B cell (primary cell): ENCODE data around the gene PPM1N. TPM values are rescaled to one million over a fixed set of nuclear protein-coding genes. Genes with fewer than 3 reads are reported as not detected.

ENCODE experiments used
- ATAC-seq: fragments of 200-7000 bp; cut with Tn5 transposase; one replicate; pipeline ENCODE4 v1.10.0; 2021; ENCODE audit warnings: low read depth, mild to moderate bottlenecking, moderate number of reproducible peaks, moderate library complexity
- CTCF ChIA-PET: fragments of 350-600 bp; sonication (Branson Sonifier 250); formaldehyde crosslinking; loops from one replicate; lab custom pipeline; 2021; ENCODE audit warnings: antibody characterized with exemption, inconsistent platforms; lab: Charles Lee
- POLR2A ChIA-PET: fragments of 350-600 bp; sonication (Branson Sonifier 250); formaldehyde crosslinking; loops from one replicate; lab custom pipeline; 2021; ENCODE audit warnings: antibody characterized with exemption; lab: Charles Lee
- DNase-seq: peaks from one replicate; pipeline ENCODE4 v3.0.0; 2013
- H2AFZ ChIP-seq: 2 replicates; pipeline ENCODE4 v1.6.1; 2012; ENCODE audit warnings: mild to moderate bottlenecking, low read depth, low read length; ENCODE audit not compliant: insufficient read depth, poor library complexity, severe bottlenecking
- H3K27ac ChIP-seq, 2 donors: 1 replicate in 1 of 2; 2 replicates in 1 of 2; pipeline ENCODE4 v1.5.1; 2012 to 2013; ENCODE audit warnings: low read length in 2 of 2, mild to moderate bottlenecking in 2 of 2, moderate library complexity in 1 of 2
- H3K27me3 ChIP-seq, 4 experiments: fragments of 200-600 bp in 1 of 4; sonication (generic) in 1 of 4; replicated peaks in 1 of 4; 1 replicate in 2 of 4; 2 replicates in 2 of 4; pipeline versions ENCODE4 v1.6.1 to v1.7.0; 2013 to 2016; ENCODE audit warnings: low read length in 3 of 4, mild to moderate bottlenecking in 2 of 4, mixed read lengths in 1 of 4, moderate library complexity in 1 of 4; ENCODE audit not compliant: insufficient read depth in 4 of 4, control insufficient read depth in 3 of 4; ENCODE audit errors: control extremely low read depth in 1 of 4
- H3K36me3 ChIP-seq, 2 experiments: replicated peaks in 1 of 2; 1 replicate in 1 of 2; 2 replicates in 1 of 2; pipeline versions ENCODE4 v1.6.1 to v1.7.1; 2013; ENCODE audit warnings: low read length in 1 of 2; ENCODE audit not compliant: insufficient read depth in 2 of 2, control insufficient read depth in 1 of 2; ENCODE audit errors: control extremely low read depth in 1 of 2, extremely low read depth in 1 of 2
- H3K4me1 ChIP-seq, 2 donors: fragments of 200-600 bp in 1 of 2; sonication (generic) in 1 of 2; 1 replicate in 1 of 2; 2 replicates in 1 of 2; pipeline versions ENCODE4 v1.5.1 to v1.6.1; 2013 to 2017; ENCODE audit warnings: low read length in 2 of 2; ENCODE audit not compliant: control insufficient read depth in 2 of 2, insufficient read depth in 2 of 2
- H3K4me2 ChIP-seq: replicated peaks from 2 replicates; pipeline ENCODE3; 2012; ENCODE audit warnings: mild to moderate bottlenecking, low read depth, low read length; ENCODE audit not compliant: poor library complexity, severe bottlenecking
- H3K4me3 ChIP-seq, 5 experiments: fragments of 200-600 bp in 1 of 5; sonication (generic) in 1 of 5; 1 replicate in 3 of 5; 2 replicates in 2 of 5; pipeline versions ENCODE4 v1.5.1 to v1.7.0; 2011 to 2016; ENCODE audit warnings: low read length in 4 of 5, mild to moderate bottlenecking in 4 of 5, low read depth in 2 of 5, control low read depth in 1 of 5, moderate library complexity in 1 of 5; ENCODE audit not compliant: insufficient read depth in 1 of 5; ENCODE audit errors: control extremely low read depth in 1 of 5, extremely low read depth in 1 of 5
- H3K79me2 ChIP-seq: fragments of 200-600 bp; sonication (generic); one replicate; pipeline ENCODE4 v1.6.0; 2016; ENCODE audit warnings: low read length; ENCODE audit not compliant: control insufficient read depth, insufficient read depth
- H3K9ac ChIP-seq: fragments of 200-600 bp; sonication (generic); 2 replicates; pipeline ENCODE4 v1.6.1; 2017; ENCODE audit warnings: mild to moderate bottlenecking, low read length, moderate library complexity
- H3K9me3 ChIP-seq, 3 donors: one replicate each; pipeline versions ENCODE4 v1.6.1 to v1.7.1; 2013; ENCODE audit warnings: low read length in 2 of 3; ENCODE audit not compliant: control insufficient read depth in 2 of 3, insufficient read depth in 1 of 3; ENCODE audit errors: control extremely low read depth in 1 of 3
- H4K20me1 ChIP-seq: 2 replicates; pipeline ENCODE4 v1.6.0; 2012; ENCODE audit warnings: mild to moderate bottlenecking, low read length; ENCODE audit not compliant: insufficient read depth, control insufficient read depth, poor library complexity, severe bottlenecking
- H3K27ac Mint-ChIP-seq: one replicate; pipeline ENCODE4 v1.8.0; 2021; ENCODE audit warnings: mixed read lengths
- H3K27me3 Mint-ChIP-seq: one replicate; pipeline ENCODE4 v1.8.0; 2021; ENCODE audit warnings: mixed read lengths
- H3K4me1 Mint-ChIP-seq: one replicate; pipeline ENCODE4 v1.8.0; 2021; ENCODE audit warnings: mixed read lengths
- H3K4me3 Mint-ChIP-seq: one replicate; pipeline ENCODE4 v1.8.0; 2021; ENCODE audit warnings: mixed read lengths
- H3K9me3 Mint-ChIP-seq: one replicate; pipeline ENCODE4 v1.8.0; 2022; ENCODE audit warnings: mixed read lengths; ENCODE audit not compliant: insufficient read depth
- EZH2 ChIP-seq: IDR thresholded peaks from 2 replicates; pipeline ENCODE4 v1.6.1; 2012; ENCODE audit warnings: borderline replicate concordance, low read depth, mild to moderate bottlenecking, moderate library complexity, low read length; ENCODE audit not compliant: insufficient read depth, poor library complexity, severe bottlenecking
- WGBS: methylation state at CpG from one replicate; pipeline ENCODE4 v1.1.5; 2013; ENCODE audit warnings: missing lambda C conversion rate; ENCODE audit not compliant: insufficient coverage; 5-methylcytosine and 5-hydroxymethylcytosine counted together
- intact Hi-C: fragments of 100-400 bp; cut with micrococcal nuclease; formaldehyde crosslinking; loops from one replicate; pipeline ENCODE4 v1.10.0; 2022
- polyA plus RNA-seq: library from polyadenylated mRNA; depleted of rRNA; stranded (reverse); fragments of >200 nt; gene quantifications from 2 replicates; pipeline ENCODE4 v1.2.3, GENCODE V29; 2012
- total RNA-seq, 2 donors: library from RNA; stranded (reverse); fragments of 120-200 nt in 1 of 2; gene quantifications; 1 replicate in 1 of 2; 2 replicates in 1 of 2; pipeline versions ENCODE4 v1.2.3 to v1.2.4, GENCODE V29; 2013 to 2022
- TF ChIP-seq, protein P1 (sequence below): fragments of 200-600 bp; IDR thresholded peaks from one replicate; pipeline ENCODE4 v1.8.0; 2022; ENCODE audit warnings: antibody characterized with exemption, mild to moderate bottlenecking

PPM1N gene
- total and polyA plus RNA-seq, 2 donors (not counting 1 experiment from before 2014, with no cell fraction given), result 2.6 to 6.5 TPM

DNA sequence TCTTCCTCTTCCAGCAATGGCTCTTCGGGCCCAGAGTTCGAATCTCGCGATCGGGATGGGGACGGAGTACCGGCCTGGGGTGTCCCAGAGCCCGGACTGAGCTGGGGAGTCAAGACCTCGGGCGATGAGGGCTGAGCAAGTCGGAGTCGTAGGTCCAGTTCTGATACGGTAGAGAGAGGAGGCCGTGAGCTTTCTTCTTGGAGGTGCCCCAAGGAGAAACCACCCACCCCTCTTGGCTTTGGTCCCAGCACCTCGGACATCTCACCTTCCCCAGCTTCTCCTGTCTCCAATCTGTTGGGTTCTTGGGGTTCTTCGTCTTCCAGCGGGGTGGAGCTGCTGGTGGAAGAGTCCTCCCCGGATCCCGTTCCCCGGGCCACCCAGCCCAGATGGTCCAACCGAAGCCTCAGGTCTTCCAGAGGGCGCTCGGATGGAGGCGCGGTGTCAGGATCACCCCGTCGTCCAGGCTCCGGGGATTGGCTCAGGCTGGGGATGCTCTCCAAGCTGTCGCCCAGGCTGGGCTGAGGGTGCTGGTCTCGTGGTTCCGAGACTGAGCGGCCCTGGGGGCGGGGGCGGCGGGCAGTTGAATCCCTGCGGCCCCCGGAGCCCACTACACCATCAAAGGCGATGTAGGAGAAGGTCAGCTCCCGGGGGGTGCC is 3.9 kb upstream of the PPM1N start:
- 94% methylated on average over 35 of the region's 39 CpGs for WGBS
- intact Hi-C loops, result no loop called here
- no peak for ATAC-seq

DNA sequence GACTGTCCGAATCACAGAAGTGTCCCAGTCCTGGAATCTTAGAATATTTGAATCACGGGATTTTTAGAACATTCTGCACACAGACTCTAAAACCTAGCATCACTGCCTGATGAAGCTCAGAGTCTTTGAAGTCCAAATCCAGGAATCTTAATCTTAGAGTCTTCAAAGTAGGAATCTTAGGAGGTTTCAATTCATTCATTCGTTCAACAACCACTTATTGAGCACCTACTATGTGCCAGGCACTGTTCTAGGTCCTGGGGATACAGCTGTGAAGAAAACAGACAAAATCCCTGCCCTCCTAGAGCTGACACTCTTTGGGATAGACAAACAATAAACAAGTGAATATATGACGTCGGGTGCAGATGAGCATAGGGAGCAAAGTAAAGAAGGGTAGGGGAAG is 3.1 kb upstream of the PPM1N start:
- H3K4me2 ChIP-seq, result no peak overlapping the region
- ATAC-seq (no peak), DNase-seq (no peak)
- peaks cover 37% of the 10 kb centered on the region for H3K4me1 Mint-ChIP-seq
- no peak overlapping the region for H2AFZ ChIP-seq
- H3K4me3 Mint-ChIP-seq, result peak overlapping the region; percentile 73
- no peaks in the 10 kb centered on the region for H3K36me3 ChIP-seq
- no peak overlapping the region for H3K27ac Mint-ChIP-seq
- intact Hi-C loops, result no loop called here
- peaks cover 21% of the 10 kb centered on the region for H3K27me3 Mint-ChIP-seq
- peaks cover 0 to 49% (median 24%) of the 10 kb centered on the region in 4 experiments for H3K27me3 ChIP-seq
- no peaks in the 10 kb centered on the region for H3K9me3 Mint-ChIP-seq
- ChIA-PET POLR2A (no interaction called here), CTCF (interaction anchor here (0.6 to 4.0 kb wide), 12 partner anchors 9 to 436 kb away, joined by 3 to 38 read pairs (median 5); partner anchors contain the start of gene EML2)
- TF ChIP-seq, protein P1, sequence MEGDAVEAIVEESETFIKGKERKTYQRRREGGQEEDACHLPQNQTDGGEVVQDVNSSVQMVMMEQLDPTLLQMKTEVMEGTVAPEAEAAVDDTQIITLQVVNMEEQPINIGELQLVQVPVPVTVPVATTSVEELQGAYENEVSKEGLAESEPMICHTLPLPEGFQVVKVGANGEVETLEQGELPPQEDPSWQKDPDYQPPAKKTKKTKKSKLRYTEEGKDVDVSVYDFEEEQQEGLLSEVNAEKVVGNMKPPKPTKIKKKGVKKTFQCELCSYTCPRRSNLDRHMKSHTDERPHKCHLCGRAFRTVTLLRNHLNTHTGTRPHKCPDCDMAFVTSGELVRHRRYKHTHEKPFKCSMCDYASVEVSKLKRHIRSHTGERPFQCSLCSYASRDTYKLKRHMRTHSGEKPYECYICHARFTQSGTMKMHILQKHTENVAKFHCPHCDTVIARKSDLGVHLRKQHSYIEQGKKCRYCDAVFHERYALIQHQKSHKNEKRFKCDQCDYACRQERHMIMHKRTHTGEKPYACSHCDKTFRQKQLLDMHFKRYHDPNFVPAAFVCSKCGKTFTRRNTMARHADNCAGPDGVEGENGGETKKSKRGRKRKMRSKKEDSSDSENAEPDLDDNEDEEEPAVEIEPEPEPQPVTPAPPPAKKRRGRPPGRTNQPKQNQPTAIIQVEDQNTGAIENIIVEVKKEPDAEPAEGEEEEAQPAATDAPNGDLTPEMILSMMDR, result no peak
- TF ChIP-seq EZH2, result no peak
- H3K9me3 ChIP-seq, result peaks cover 0 to 24% (median 0%) of the 10 kb centered on the region in 3 donors
- no peak overlapping the region for H3K9ac ChIP-seq
- peaks cover 5% of the 10 kb centered on the region for H3K79me2 ChIP-seq
- H3K4me3 ChIP-seq, result no peak overlapping the region
- 88% methylated on average over 2 of the region's 5 CpGs for WGBS
- H3K4me1 ChIP-seq, result peaks cover 43 to 51% of the 10 kb centered on the region in 2 donors
- no peak overlapping the region for H3K27ac ChIP-seq
- H4K20me1 ChIP-seq, result peaks cover 11% of the 10 kb centered on the region

More for the DNA sequence above, 3.9 kb upstream of the PPM1N start:
- Histone ChIP-seq H3K79me2 (peaks cover 5% of the 10 kb centered on the region), H4K20me1 (peaks cover 11% of the 10 kb centered on the region), H3K4me3 (no peak overlapping the region), H3K4me1 (peaks cover 41 to 47% of the 10 kb centered on the region in 2 donors), H2AFZ (no peak overlapping the region), H3K27me3 (peaks cover 0 to 47% (median 24%) of the 10 kb centered on the region in 4 experiments), H3K27ac (no peak overlapping the region), H3K36me3 (no peaks in the 10 kb centered on the region), H3K9me3 (peaks cover 0 to 20% (median 0%) of the 10 kb centered on the region in 3 donors), H3K4me2 (no peak overlapping the region), H3K9ac (no peak overlapping the region)
- ChIA-PET CTCF (interaction anchor here (0.6 to 4.0 kb wide), 13 partner anchors 9 to 435 kb away, joined by 3 to 38 read pairs (median 5); partner anchors contain the start of gene EML2), POLR2A (no interaction called here)
- Mint-ChIP-seq H3K4me3 (no peak overlapping the region), H3K9me3 (no peaks in the 10 kb centered on the region), H3K27me3 (peaks cover 21% of the 10 kb centered on the region), H3K4me1 (peaks cover 34% of the 10 kb centered on the region), H3K27ac (no peak overlapping the region)
- no peak for DNase-seq
- no peak for TF ChIP-seq EZH2
- TF ChIP-seq, protein P1, result no peak
